Neutrophil (primary cell): ENCODE results near the gene CNOT1.

Experiments
- H3K27ac ChIP-seq: fragments of 200-600 bp; sonication (generic); 2 replicates; pipeline ENCODE4 v1.5.1; 2016; ENCODE audit warnings: mild to moderate bottlenecking, moderate library complexity
- H3K27me3 ChIP-seq: fragments of 200-600 bp; sonication (generic); 2 replicates; pipeline ENCODE4 v1.6.0; 2016; ENCODE audit warnings: mild to moderate bottlenecking
- H3K36me3 ChIP-seq: fragments of 200-600 bp; sonication (generic); 2 replicates; pipeline ENCODE4 v1.5.1; 2017
- H3K4me1 ChIP-seq, 2 experiments: fragments of 200-600 bp in 1 of 2; sonication (generic) in 1 of 2; 1 replicate in 1 of 2; 2 replicates in 1 of 2; pipeline versions ENCODE4 v1.5.1 to v1.6.1; 2013 to 2016; ENCODE audit warnings: low read depth in 1 of 2, low read length in 1 of 2, mild to moderate bottlenecking in 1 of 2, moderate library complexity in 1 of 2; ENCODE audit not compliant: control insufficient read depth in 1 of 2, insufficient read depth in 1 of 2
- H3K4me3 ChIP-seq, 2 experiments: fragments of 200-600 bp in 1 of 2; sonication (generic) in 1 of 2; 1 replicate in 1 of 2; 2 replicates in 1 of 2; pipeline ENCODE4 v1.5.1; 2013 to 2016; ENCODE audit warnings: low read depth in 1 of 2, low read length in 1 of 2, mild to moderate bottlenecking in 1 of 2, moderate library complexity in 1 of 2
- H3K9me3 ChIP-seq: fragments of 200-600 bp; sonication (generic); 2 replicates; pipeline ENCODE4 v1.5.1; 2016
- TF ChIP-seq, protein P1 (sequence below): fragments of 200-600 bp; sonication (generic); IDR thresholded peaks from 2 replicates; pipeline ENCODE4 v1.5.1; 2016; ENCODE audit warnings: antibody characterized with exemption

Gene CNOT1

GRCh38 chr16:58471209-58471975, 158.2 kb downstream of the CNOT1 start:
- Histone ChIP-seq H3K9me3 (no peaks in the 10 kb centered on the region), H3K36me3 (no peaks in the 10 kb centered on the region), H3K4me3 (no peak overlapping the region), H3K4me1 (no peaks in the 10 kb centered on the region), H3K27ac (no peak overlapping the region), H3K27me3 (peaks cover 88% of the 10 kb centered on the region)
- TF ChIP-seq, protein P1, sequence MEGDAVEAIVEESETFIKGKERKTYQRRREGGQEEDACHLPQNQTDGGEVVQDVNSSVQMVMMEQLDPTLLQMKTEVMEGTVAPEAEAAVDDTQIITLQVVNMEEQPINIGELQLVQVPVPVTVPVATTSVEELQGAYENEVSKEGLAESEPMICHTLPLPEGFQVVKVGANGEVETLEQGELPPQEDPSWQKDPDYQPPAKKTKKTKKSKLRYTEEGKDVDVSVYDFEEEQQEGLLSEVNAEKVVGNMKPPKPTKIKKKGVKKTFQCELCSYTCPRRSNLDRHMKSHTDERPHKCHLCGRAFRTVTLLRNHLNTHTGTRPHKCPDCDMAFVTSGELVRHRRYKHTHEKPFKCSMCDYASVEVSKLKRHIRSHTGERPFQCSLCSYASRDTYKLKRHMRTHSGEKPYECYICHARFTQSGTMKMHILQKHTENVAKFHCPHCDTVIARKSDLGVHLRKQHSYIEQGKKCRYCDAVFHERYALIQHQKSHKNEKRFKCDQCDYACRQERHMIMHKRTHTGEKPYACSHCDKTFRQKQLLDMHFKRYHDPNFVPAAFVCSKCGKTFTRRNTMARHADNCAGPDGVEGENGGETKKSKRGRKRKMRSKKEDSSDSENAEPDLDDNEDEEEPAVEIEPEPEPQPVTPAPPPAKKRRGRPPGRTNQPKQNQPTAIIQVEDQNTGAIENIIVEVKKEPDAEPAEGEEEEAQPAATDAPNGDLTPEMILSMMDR, result no peak
